Fibroblast of peridontal ligament (primary cell): ENCODE results near the gene KIAA1671.

Experiments
- DNase-seq: peaks from one replicate; pipeline ENCODE4 v3.0.0-alpha.2; 2010; ENCODE audit errors: extremely low read depth

KIAA1671 gene

GRCh38 chr22:24981656-24982055, 29.1 kb downstream of the KIAA1671 start:
- DNase-seq: no peak

GRCh38 chr22:24982301-24983056, 30.0 kb downstream of the KIAA1671 start:
- DNase-seq: no peak

GRCh38 chr22:24983151-24983550, 30.6 kb downstream of the KIAA1671 start:
- DNase-seq: no peak

GRCh38 chr22:24984122-24984521, 31.6 kb downstream of the KIAA1671 start:
- DNase-seq: no peak

- peak; percentile 8 for DNase-seq
These were observed 33.3 kb downstream of the KIAA1671 start for GRCh38 chr22:24985826-24986214.

GRCh38 chr22:24986816-24987215, 34.3 kb downstream of the KIAA1671 start:
- no peak for DNase-seq

GRCh38 chr22:24989135-24989534, 36.6 kb downstream of the KIAA1671 start:
- DNase-seq: no peak

GRCh38 chr22:24989541-24989951, 37.0 kb downstream of the KIAA1671 start:
- DNase-seq: no peak

- no peak for DNase-seq
These were observed 37.9 kb downstream of the KIAA1671 start for GRCh38 chr22:24990344-24990905.

GRCh38 chr22:24992946-24993345, 40.4 kb downstream of the KIAA1671 start:
- DNase-seq: no peak

GRCh38 chr22:24994070-24994763, 41.7 kb downstream of the KIAA1671 start:
- no peak for DNase-seq

- no peak for DNase-seq
These were observed 43.2 kb downstream of the KIAA1671 start for GRCh38 chr22:24995649-24996180.

GRCh38 chr22:24996420-24996952, 44.0 kb downstream of the KIAA1671 start:
- DNase-seq: no peak

GRCh38 chr22:24997023-24997422, 44.5 kb downstream of the KIAA1671 start:
- no peak for DNase-seq

- no peak for DNase-seq
These were observed 48.2 kb downstream of the KIAA1671 start for GRCh38 chr22:25000686-25001085.

GRCh38 chr22:25002241-25002985, 49.9 kb downstream of the KIAA1671 start:
- no peak for DNase-seq

GRCh38 chr22:25006354-25006753, 53.8 kb downstream of the KIAA1671 start:
- no peak for DNase-seq

GRCh38 chr22:25007444-25008106, 55.1 kb downstream of the KIAA1671 start:
- no peak for DNase-seq

GRCh38 chr22:25008666-25009065, 56.1 kb downstream of the KIAA1671 start:
- no peak for DNase-seq

GRCh38 chr22:25012741-25013143, 60.2 kb downstream of the KIAA1671 start:
- DNase-seq: no peak

- DNase-seq: no peak
These were observed 61.1 kb downstream of the KIAA1671 start for GRCh38 chr22:25013607-25014006.
